ENCODE data around the gene ARMH1. TPM values are rescaled to one million over a fixed set of nuclear protein-coding genes. Genes with fewer than 3 reads are reported as not detected.

ARMH1 gene
- total RNA-seq, 4 donors from 2014 or later = 0.40 to 2.5 (median 0.96) TPM; not detected in 1

GRCh38 chr1:44740179-44740617, 65.7 kb downstream of the ARMH1 start:
- TF ChIP-seq CTCF (IDR thresholded peaks at IDR 0.05) (no peak), POLR2A (IDR thresholded peaks at IDR 0.05) (no peak), EP300 (IDR thresholded peaks at IDR 0.05; ENCODE audit: low read depth) (no peak), POLR2AphosphoS5 (IDR thresholded peaks at IDR 0.05) (no peak)
- DNase-seq = no peak
- H3K4me1 ChIP-seq = peaks cover 6 to 10% (median 8%) of the 10 kb centered on the region in 4 donors
- H3K9me3 ChIP-seq = no peaks in the 10 kb centered on the region
- in situ Hi-C loops (cut with MboI; ENCODE audit: low pct_ligation_motif_present in 1 of 4, low pct_unique_long_range_greater_than_20kb in 1 of 4, low sequenced_read_pairs in 3 of 4) (no loop called here), intact Hi-C loops (cut with DNase I; ENCODE audit: low total_unique reads) (no loop called here)
- H3K27ac ChIP-seq = peak overlapping the region; percentile 86 to 91 (median 91)
- no peaks in the 10 kb centered on the region for H3K36me3 ChIP-seq
- peak overlapping the region in 3 of 4 donors; percentile 44 to 62 (median 47) for H3K4me3 ChIP-seq
- WGBS, 2 donors (ENCODE audit: low coverage in 1 of 2) = 0 to 3% methylated on average over 2 to 14 of the region's 14 CpGs
- no peaks in the 10 kb centered on the region for H3K27me3 ChIP-seq

- DNase-seq = no peak
- H3K36me3 ChIP-seq = no peaks in the 10 kb centered on the region
- no peaks in the 10 kb centered on the region for H3K9me3 ChIP-seq
- H3K27me3 ChIP-seq = no peaks in the 10 kb centered on the region
- intact Hi-C loops (cut with DNase I; ENCODE audit: low total_unique reads) (no loop called here), in situ Hi-C loops (cut with MboI; ENCODE audit: low pct_ligation_motif_present in 1 of 4, low pct_unique_long_range_greater_than_20kb in 1 of 4, low sequenced_read_pairs in 3 of 4) (no loop called here)
- TF ChIP-seq CTCF (IDR thresholded peaks at IDR 0.05) (no peak), POLR2AphosphoS5 (IDR thresholded peaks at IDR 0.05) (no peak), POLR2A (IDR thresholded peaks at IDR 0.05) (no peak), EP300 (IDR thresholded peaks at IDR 0.05; ENCODE audit: low read depth) (no peak)
- no peak overlapping the region for H3K4me3 ChIP-seq
- no peak overlapping the region for H3K27ac ChIP-seq
- H3K4me1 ChIP-seq = peaks cover 6 to 10% (median 8%) of the 10 kb centered on the region in 4 donors
- 70% methylated on average over 1 of the region's 1 CpG; no CpG with 5 or more reads in 1 of the 2 donors for WGBS, 2 donors (ENCODE audit: low coverage in 1 of 2)
Observed at GRCh38 chr1:44743211-44743610, 68.7 kb downstream of the ARMH1 start.

GRCh38 chr1:44747878-44748277, 73.4 kb downstream of the ARMH1 start:
- in situ Hi-C loops (cut with MboI; ENCODE audit: low pct_ligation_motif_present in 1 of 4, low pct_unique_long_range_greater_than_20kb in 1 of 4, low sequenced_read_pairs in 3 of 4) (no loop called here), intact Hi-C loops (cut with DNase I; ENCODE audit: low total_unique reads) (no loop called here)
- no peak for TF ChIP-seq CTCF (IDR thresholded peaks at IDR 0.05)
- no peak for TF ChIP-seq POLR2A (IDR thresholded peaks at IDR 0.05)
- TF ChIP-seq EP300 (IDR thresholded peaks at IDR 0.05; ENCODE audit: low read depth) = no peak
- no peak for TF ChIP-seq POLR2AphosphoS5 (IDR thresholded peaks at IDR 0.05)
- Histone ChIP-seq H3K4me3 (no peak overlapping the region), H3K27ac (no peak overlapping the region), H3K27me3 (no peaks in the 10 kb centered on the region), H3K36me3 (no peaks in the 10 kb centered on the region), H3K4me1 (no peaks in the 10 kb centered on the region), H3K9me3 (no peaks in the 10 kb centered on the region)
- no peak for DNase-seq
- WGBS, 2 donors (ENCODE audit: low coverage in 1 of 2) = 95% methylated on average over 3 of the region's 3 CpGs; no CpG with 5 or more reads in 1 of the 2 donors

- WGBS, 2 donors (ENCODE audit: low coverage in 1 of 2) = 89% methylated on average over 2 of the region's 2 CpGs; no CpG with 5 or more reads in 1 of the 2 donors
- Histone ChIP-seq H3K4me1 (no peaks in the 10 kb centered on the region), H3K27ac (no peak overlapping the region), H3K27me3 (no peaks in the 10 kb centered on the region), H3K36me3 (no peaks in the 10 kb centered on the region), H3K4me3 (no peak overlapping the region), H3K9me3 (no peaks in the 10 kb centered on the region)
- no peak for TF ChIP-seq POLR2A (IDR thresholded peaks at IDR 0.05)
- no peak for TF ChIP-seq EP300 (IDR thresholded peaks at IDR 0.05; ENCODE audit: low read depth)
- TF ChIP-seq POLR2AphosphoS5 (IDR thresholded peaks at IDR 0.05) = no peak
- TF ChIP-seq CTCF (IDR thresholded peaks at IDR 0.05) = no peak
- intact Hi-C loops (cut with DNase I; ENCODE audit: low total_unique reads) = no loop called here
- no peak for DNase-seq
- in situ Hi-C loops (cut with MboI; ENCODE audit: low pct_ligation_motif_present in 1 of 4, low pct_unique_long_range_greater_than_20kb in 1 of 4, low sequenced_read_pairs in 3 of 4) = no loop called here
Observed at GRCh38 chr1:44757420-44757819, 82.9 kb downstream of the ARMH1 start.

Measured in transverse colon (tissue), 4 donors.